CD4-positive, alpha-beta T cell treated with Interleukin-10 for 1 hour (primary cell): Measurements from ENCODE around the gene NCAPD2.
"Not testable (repeated sequence)": the region's sequence is repeated elsewhere in the genome, so short reads cannot be mapped to it uniquely, and the experiment has no call there.

Experiments used
- DNase-seq: peaks from one replicate; pipeline ENCODE4 v3.0.0-alpha.2; 2020

The NCAPD2 gene

GRCh38 chr12:6465467-6466183, 28.3 kb upstream of the NCAPD2 start:
- DNase-seq: peak; percentile 74

DNA sequence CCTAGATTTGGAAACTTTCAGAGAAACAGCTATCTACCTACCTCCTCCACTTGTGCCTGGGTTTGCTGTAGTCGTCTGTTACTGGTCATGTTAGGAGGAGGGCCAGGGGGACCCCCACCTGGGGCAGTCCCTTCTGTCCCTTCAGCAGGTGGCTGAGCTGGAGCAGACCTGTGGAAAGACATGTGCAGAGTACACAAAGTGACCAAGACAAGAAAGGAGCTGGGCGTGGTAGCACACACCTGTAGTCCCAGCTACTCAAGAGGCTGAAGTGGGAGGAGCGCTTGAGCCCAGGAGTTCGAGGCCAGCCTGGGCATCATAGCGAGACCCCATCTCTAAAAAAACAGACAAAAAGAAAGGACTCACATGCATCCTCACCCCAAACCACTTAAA, 27.7 kb upstream of the NCAPD2 start:
- no peak for DNase-seq

DNA sequence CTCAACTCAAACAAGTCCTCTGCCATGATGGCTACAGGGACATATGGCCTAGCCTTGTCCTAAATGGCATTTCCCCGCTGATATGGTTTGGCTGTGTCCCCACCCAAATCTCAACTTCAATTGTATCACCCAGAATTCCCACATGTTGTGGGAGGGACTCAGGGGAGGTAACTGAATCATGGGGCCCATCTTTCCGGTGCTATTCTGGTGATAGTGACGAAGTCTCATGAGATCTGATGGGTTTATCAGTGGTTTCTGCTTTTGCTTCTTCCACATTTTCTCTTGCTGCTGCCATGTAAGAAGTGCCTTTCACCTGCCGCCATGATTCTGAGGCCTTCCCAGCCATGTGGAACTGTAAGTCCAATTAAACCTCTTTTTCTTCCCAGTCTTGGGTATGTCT, 27.2 kb upstream of the NCAPD2 start:
- not testable (repeated sequence) for DNase-seq

GRCh38 chr12:6467571-6468282, 26.2 kb upstream of the NCAPD2 start:
- DNase-seq: not testable (repeated sequence)

DNA sequence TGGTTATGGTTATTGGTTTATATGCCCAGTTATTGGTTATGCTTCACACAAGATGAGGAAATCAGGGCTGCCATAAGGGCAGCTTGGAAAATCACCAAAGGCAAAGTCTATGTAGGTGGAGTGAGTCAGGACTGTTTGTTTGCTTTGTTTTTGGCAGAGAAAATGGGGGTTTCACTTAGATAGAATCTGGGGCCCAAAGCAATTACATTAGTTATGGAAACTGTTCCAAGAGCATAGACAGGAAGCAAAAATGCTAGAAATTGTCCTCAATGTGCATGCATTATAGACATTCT, 25.7 kb upstream of the NCAPD2 start:
- DNase-seq: no peak

DNA sequence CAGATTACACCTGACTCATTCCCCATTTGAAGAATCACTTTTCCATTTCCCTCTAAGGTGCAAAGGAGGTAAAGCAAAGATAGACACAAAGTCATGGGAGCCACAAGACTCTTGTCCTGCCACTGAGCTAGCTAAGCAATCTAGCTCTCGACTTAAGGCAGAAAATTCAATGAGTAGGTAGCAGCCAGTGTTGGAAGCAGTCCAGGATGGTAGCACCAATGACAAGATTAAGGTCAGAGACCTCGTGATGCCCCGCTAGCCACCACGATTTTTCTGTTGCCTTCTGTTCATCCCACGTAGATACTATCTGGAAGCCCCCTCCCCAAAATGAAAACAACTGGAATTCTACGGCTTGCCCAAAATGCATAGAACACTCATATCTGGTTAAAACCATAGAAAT, 24.8 kb upstream of the NCAPD2 start:
- DNase-seq: no peak

DNA sequence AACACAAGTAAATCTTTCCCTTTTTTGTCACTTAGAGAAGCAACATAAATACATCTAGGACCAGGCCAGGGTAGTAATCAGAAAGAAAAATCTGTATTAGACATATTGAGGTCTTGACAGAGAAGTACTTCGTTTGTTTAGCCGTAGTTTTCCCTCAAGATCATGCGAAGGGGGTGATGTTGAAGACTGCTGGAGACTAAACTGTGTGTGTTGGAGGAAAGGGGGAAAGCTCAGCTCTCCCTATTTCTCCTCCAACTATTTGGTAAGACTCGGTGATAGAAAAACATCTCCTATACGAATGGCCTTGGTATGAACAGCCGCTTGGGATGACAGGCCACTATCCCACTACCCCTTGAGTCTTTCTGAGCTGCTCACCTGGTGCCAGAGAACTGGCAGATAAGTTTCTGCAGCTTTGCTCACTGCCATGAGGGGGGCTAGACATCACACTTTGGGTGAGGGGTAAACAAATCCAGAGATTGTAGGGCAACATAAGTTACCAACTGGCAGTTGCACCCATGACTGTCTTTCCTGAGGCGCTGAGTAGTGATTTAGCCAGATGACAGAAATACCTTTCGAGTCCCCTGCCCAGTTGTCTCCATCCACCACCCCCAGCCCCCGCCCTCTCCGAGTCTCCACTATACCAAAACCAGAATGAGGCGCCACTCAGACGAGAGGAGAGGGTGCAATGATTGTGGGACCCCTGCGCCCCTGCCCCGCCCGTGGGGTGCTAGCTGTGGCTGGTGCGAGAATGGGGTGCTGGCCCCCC, 24.1 kb upstream of the NCAPD2 start:
- DNase-seq: no peak

- DNase-seq: peak; percentile 96
Observed at GRCh38 chr12:6470375-6471163, 23.3 kb upstream of the NCAPD2 start, which contains the start of gene VAMP1. Gene VAMP1 (minus strand): TSS chr12:6470677. CDS start chr12:6470531, 146 bp downstream.

DNA sequence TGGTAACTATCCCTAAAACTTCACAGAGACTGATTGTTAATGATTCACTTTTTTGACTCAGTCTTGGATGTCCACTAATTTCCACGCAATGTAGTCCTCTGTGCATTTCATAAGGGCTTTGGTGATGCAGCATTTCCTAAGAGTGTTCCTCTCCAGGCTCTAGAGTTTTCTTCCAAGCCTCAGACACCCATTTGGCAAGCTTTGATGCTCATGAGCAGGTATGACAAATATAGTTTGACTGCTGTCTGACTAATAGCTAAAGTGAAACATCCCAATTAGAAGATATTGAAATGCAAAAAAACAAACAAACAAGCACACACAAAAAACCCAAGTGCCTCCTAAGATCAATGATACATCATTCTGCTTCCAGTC, 21.9 kb upstream of the NCAPD2 start:
- no peak for DNase-seq

GRCh38 chr12:6472491-6472890, 21.4 kb upstream of the NCAPD2 start:
- DNase-seq: no peak

DNA sequence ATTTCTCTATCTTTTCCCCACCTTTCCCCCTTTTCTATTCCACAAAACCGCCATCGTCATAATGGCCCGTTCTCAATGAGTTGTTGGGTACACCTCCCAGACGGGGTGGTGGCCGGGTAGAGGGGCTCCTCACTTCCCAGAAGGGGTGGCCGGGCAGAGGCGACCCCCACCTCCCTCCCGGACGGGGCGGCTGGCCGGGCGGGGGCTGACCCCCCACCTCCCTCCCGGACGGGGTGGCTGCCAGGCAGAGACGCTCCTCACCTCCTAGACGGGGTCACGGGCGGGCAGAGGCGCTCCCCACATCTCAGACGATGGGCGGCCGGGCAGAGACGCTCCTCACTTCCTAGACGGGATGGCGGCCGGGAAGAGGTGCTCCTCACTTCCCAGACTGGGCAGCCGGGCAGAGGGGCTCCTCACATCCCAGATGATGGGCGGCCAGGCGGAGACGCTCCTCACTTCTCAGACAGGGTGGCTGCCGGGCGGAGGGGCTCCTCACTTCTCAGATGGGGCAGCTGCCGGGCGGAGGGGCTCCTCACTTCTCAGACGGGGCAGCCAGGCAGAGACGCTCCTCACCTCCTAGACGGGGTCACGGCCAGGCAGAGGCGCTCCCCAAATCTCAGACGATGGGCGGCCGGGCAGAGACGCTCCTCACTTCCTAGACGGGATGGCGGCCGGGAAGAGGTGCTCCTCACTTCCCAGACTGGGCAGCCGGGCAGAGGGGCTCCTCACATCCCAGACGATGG, 18.5 kb upstream of the NCAPD2 start:
- not testable (repeated sequence) for DNase-seq

- no peak for DNase-seq
Observed at GRCh38 chr12:6476489-6476888, 17.4 kb upstream of the NCAPD2 start.

- DNase-seq: not testable (repeated sequence)
Observed at GRCh38 chr12:6477601-6478377, 16.1 kb upstream of the NCAPD2 start.

GRCh38 chr12:6478416-6478815, 15.5 kb upstream of the NCAPD2 start:
- no peak for DNase-seq

DNA sequence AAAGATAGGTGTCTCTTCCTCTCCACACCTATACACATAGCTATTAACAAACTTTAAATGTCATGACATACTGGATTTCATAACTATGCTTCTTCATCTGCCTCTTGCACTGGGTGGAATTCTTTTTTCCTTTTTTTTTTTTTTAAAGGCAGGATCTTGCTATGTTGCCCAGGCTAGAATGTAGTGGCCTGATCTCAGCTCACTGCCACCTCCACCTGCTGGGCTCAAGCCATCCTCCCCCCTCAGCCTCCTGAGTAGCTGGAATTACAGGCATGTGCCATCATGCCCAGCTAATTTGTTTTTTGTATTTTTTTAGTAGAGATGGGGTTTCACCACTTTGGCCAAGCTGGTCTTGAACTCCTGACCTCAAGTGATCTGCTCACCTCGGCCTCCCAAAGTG, 5.7 kb upstream of the NCAPD2 start:
- no peak for DNase-seq

- DNase-seq: no peak
Observed at GRCh38 chr12:6489449-6489848, 4.5 kb upstream of the NCAPD2 start.

GRCh38 chr12:6490673-6491072, 3.2 kb upstream of the NCAPD2 start:
- not testable (repeated sequence) for DNase-seq

DNA sequence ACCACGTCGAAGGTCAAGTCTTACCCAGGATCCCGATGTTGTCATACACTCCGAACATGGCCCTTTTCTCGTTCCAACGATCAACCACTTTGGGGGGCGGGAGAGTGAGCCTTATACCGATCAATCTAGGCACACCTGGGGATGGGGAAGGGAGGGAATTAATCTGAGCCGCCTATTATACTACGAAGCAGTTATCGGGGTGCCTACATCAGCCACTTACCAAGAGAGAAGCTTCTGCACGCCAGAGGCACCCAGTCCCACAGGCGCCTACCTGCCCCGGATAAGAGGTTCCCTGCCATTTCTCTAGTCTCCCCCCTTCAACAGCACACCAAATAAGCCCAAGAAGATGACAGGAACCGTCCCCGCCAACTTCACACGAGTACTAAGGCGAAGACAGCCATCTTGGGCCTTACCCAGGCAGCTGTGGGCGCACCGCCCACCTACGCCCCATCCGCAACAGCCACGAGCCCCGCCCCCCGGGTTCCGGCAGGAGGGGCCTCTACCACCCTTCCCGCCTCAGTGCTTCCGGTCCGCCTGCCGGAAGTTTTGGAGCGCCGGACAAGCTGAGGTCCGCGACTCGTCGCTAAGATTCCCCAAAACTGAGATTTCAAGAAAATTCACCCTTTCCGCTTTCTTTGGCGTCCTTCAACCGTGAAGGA, 935 bp upstream of the NCAPD2 start, which contains the start of gene MRPL51:
Gene MRPL51 (minus strand): TSS at position 425 of the 659 bp plus-strand sequence. CDS start 126 bp downstream, at position 299.
- DNase-seq: peak; percentile 96

GRCh38 chr12:6494258-6494743, 399 bp downstream of the NCAPD2 start:
- DNase-seq: no peak

GRCh38 chr12:6494968-6495367, 1.1 kb downstream of the NCAPD2 start:
- no peak for DNase-seq

DNA sequence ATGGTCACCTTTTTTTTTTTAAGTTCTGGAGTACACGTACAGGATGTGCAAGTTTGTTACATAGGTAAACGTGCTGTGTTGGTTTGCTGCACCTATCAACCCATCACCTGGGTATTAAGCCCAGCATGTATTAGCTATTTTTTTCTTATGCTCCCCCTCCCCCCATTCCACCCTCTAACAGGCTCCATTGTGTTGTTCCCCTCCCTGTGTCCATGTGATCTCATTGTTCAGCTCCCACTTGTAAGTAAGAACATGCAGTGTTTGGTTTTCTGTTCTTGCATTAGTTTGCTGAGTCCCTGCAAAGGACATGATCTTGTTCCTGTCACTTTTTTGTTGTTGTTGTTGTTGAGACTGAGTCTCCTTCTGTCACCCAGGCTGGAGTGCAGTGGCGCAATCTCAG, 3.4 kb downstream of the NCAPD2 start:
- DNase-seq: not testable (repeated sequence)
